Panc1 (cell line): ENCODE results near the gene NTN4.

Experiments used
- POLR2AphosphoS5 ChIP-seq: IDR thresholded peaks from 2 replicates; pipeline ENCODE4 v1.6.1; 2012; ENCODE audit warnings: mild to moderate bottlenecking, low read depth, low read length, moderate library complexity
- SIN3A ChIP-seq: IDR thresholded peaks from 2 replicates; pipeline ENCODE4 v1.6.1; 2012; ENCODE audit warnings: low read depth, mild to moderate bottlenecking, low read length, moderate library complexity, borderline replicate concordance; ENCODE audit not compliant: insufficient read depth
- TCF7L2 ChIP-seq: IDR thresholded peaks from 2 replicates; pipeline ENCODE4 v1.6.1; 2011; ENCODE audit warnings: mild to moderate bottlenecking, low read depth, low read length, inconsistent platforms
- TF ChIP-seq, protein P1 (sequence below), 2 experiments: IDR thresholded peaks; 2 replicates each; pipeline ENCODE4 v1.6.1; 2011 to 2012; ENCODE audit warnings: low read depth in 2 of 2, control low read depth in 1 of 2, low read length in 1 of 2, mild to moderate bottlenecking in 1 of 2, moderate library complexity in 1 of 2; ENCODE audit not compliant: insufficient read depth in 1 of 2
- TF ChIP-seq, protein P2 (sequence below): fragments of 450-650 bp; IDR thresholded peaks from 2 replicates; pipeline ENCODE4 v1.5.1; 2017; ENCODE audit warnings: mild to moderate bottlenecking

DNA sequence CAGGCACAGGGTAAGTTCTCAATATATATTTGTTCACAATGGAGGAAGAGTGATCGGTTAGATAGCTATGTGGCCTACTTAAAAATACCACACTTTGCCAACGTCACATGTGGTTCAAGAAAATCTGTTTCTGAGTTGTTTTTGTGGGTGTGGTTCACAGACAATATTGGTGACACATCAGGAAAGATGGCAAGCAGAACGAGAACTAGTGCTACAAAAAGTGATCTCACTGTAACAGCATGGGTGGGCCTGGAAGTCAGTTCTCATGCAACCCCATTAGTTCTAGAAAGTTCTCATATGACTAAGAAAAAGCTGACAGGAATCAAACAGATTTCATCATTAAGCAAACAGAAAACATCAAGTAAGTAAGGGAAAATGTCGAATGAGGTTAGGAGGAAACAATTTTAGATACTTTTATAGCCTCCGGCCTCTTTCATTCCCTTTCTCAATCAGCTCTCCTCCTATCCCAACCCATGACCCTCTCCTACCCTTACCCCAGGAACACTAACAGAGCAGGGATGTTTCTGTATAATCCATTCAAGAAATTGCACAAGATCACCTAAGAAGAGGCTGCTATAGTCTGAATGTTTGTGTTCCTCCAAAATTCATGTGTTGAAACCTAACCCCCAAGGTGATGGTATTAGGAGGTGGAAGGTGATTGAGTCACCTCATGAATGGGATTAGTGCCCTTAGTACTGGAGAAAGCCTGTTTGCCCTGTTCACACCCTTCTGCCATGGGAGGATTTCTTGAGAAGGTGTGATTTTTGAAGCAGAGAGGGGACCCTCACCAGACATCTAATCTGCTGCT lies 15.5 kb upstream of the NTN4 start:
- TF ChIP-seq, protein P1, sequence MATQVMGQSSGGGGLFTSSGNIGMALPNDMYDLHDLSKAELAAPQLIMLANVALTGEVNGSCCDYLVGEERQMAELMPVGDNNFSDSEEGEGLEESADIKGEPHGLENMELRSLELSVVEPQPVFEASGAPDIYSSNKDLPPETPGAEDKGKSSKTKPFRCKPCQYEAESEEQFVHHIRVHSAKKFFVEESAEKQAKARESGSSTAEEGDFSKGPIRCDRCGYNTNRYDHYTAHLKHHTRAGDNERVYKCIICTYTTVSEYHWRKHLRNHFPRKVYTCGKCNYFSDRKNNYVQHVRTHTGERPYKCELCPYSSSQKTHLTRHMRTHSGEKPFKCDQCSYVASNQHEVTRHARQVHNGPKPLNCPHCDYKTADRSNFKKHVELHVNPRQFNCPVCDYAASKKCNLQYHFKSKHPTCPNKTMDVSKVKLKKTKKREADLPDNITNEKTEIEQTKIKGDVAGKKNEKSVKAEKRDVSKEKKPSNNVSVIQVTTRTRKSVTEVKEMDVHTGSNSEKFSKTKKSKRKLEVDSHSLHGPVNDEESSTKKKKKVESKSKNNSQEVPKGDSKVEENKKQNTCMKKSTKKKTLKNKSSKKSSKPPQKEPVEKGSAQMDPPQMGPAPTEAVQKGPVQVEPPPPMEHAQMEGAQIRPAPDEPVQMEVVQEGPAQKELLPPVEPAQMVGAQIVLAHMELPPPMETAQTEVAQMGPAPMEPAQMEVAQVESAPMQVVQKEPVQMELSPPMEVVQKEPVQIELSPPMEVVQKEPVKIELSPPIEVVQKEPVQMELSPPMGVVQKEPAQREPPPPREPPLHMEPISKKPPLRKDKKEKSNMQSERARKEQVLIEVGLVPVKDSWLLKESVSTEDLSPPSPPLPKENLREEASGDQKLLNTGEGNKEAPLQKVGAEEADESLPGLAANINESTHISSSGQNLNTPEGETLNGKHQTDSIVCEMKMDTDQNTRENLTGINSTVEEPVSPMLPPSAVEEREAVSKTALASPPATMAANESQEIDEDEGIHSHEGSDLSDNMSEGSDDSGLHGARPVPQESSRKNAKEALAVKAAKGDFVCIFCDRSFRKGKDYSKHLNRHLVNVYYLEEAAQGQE (IDR thresholded peaks at IDR 0.05; ENCODE audit: insufficient read depth in 1 of 2, low read depth in 2 of 2, low read length in 1 of 2): no peak
- TF ChIP-seq, protein P2, sequence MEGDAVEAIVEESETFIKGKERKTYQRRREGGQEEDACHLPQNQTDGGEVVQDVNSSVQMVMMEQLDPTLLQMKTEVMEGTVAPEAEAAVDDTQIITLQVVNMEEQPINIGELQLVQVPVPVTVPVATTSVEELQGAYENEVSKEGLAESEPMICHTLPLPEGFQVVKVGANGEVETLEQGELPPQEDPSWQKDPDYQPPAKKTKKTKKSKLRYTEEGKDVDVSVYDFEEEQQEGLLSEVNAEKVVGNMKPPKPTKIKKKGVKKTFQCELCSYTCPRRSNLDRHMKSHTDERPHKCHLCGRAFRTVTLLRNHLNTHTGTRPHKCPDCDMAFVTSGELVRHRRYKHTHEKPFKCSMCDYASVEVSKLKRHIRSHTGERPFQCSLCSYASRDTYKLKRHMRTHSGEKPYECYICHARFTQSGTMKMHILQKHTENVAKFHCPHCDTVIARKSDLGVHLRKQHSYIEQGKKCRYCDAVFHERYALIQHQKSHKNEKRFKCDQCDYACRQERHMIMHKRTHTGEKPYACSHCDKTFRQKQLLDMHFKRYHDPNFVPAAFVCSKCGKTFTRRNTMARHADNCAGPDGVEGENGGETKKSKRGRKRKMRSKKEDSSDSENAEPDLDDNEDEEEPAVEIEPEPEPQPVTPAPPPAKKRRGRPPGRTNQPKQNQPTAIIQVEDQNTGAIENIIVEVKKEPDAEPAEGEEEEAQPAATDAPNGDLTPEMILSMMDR: no peak
- TF ChIP-seq POLR2AphosphoS5 (no peak), SIN3A (no peak), TCF7L2 (no peak)
